Tibial nerve (tissue), 4 donors: ENCODE measurements around the gene CFAP410. TPM values are rescaled to one million over a fixed set of nuclear protein-coding genes. Genes with fewer than 3 reads are reported as not detected.
A peak's percentile ranks its signal among the peaks of the same experiment; 100 is the strongest.

Source experiments
- DNase-seq, 2 donors: peaks; one replicate each; pipeline ENCODE4 v3.0.0-alpha.2; 2019; ENCODE audit warnings: low spot score in 2 of 2
- H3K27ac ChIP-seq, 4 donors: fragments of 200-600 bp; sonication (generic) in 3 of 4; one replicate each; pipeline ENCODE4 v1.5.1; 2017 to 2019; ENCODE audit warnings: mild to moderate bottlenecking in 1 of 4
- H3K27me3 ChIP-seq, 2 donors: fragments of 200-600 bp; sonication (generic) in 1 of 2; one replicate each; pipeline versions ENCODE4 v1.5.1 to v1.6.0; 2017 to 2019
- H3K36me3 ChIP-seq, 3 donors: fragments of 200-600 bp; sonication (generic); one replicate each; pipeline ENCODE4 v1.5.1; 2018 to 2019
- H3K4me1 ChIP-seq, 4 donors: fragments of 200-600 bp; sonication (generic) in 3 of 4; one replicate each; pipeline ENCODE4 v1.5.1; 2017 to 2019
- H3K4me3 ChIP-seq, 4 donors: fragments of 200-600 bp; sonication (generic) in 3 of 4; one replicate each; pipeline ENCODE4 v1.5.1; 2017 to 2019; ENCODE audit warnings: mild to moderate bottlenecking in 1 of 4, moderate library complexity in 1 of 4
- H3K9me3 ChIP-seq, 4 donors: fragments of 200-600 bp; sonication (generic) in 3 of 4; one replicate each; pipeline ENCODE4 v1.5.1; 2017 to 2019
- CTCF ChIP-seq, 5 experiments: fragments of 200-600 bp in 3 of 5; fragments of 450-650 bp in 2 of 5; sonication (generic) in 3 of 5; IDR thresholded peaks; one replicate each; pipeline ENCODE4 v1.5.1; 2016 to 2019; ENCODE audit warnings: antibody characterized with exemption in 5 of 5, mild to moderate bottlenecking in 3 of 5, moderate library complexity in 2 of 5
- EP300 ChIP-seq, 2 donors: sonication (generic); formaldehyde crosslinking; IDR thresholded peaks; one replicate each; pipeline ENCODE4 v1.6.1; 2017; ENCODE audit warnings: antibody characterized with exemption in 2 of 2, mild to moderate bottlenecking in 1 of 2
- POLR2A ChIP-seq, 2 donors: fragments of 450-650 bp; IDR thresholded peaks; one replicate each; pipeline ENCODE4 v1.6.1; 2017; ENCODE audit warnings: antibody characterized with exemption in 2 of 2, mild to moderate bottlenecking in 2 of 2, moderate library complexity in 2 of 2
- WGBS, 2 donors: methylation state at CpG; one replicate each; pipeline ENCODE4 v1.1.5; 2018; 5-methylcytosine and 5-hydroxymethylcytosine counted together
- total RNA-seq, 4 donors: library from RNA; depleted of rRNA; stranded (reverse); fragments of >200 nt; gene quantifications; one replicate each; pipeline ENCODE4 v1.1.0, GENCODE V29; 2016

CFAP410 gene
- total RNA-seq, result 10 to 100 TPM; 38.0 to 69.8 (median 61.2) TPM

- 1% methylated on average over 32 to 34 of the region's 90 CpGs for WGBS, 2 donors
- Histone ChIP-seq H3K4me1 (peaks cover 0 to 48% (median 20%) of the 10 kb centered on the region in 4 donors), H3K36me3 (peaks cover 0 to 16% (median 0%) of the 10 kb centered on the region in 3 donors), H3K27me3 (no peaks in the 10 kb centered on the region), H3K9me3 (no peaks in the 10 kb centered on the region), H3K27ac (peak within 1 kb of the TSS; percentile 96 to 99 (median 98)), H3K4me3 (peak within 1 kb of the TSS; percentile 55 to 93 (median 86))
- peak; percentile 85 to 87 for DNase-seq
- peak; percentile 82 to 99 for TF ChIP-seq EP300 (IDR thresholded peaks at IDR 0.05)
- TF ChIP-seq CTCF (IDR thresholded peaks at IDR 0.05), result peak in 2 of 5 experiments; percentile 32 to 64
- peak; percentile 90 to 95 for TF ChIP-seq POLR2A (IDR thresholded peaks at IDR 0.05)
Observed at GRCh38 chr21:44338971-44339910, at the start of gene CFAP410. Gene CFAP410, minus strand, starts transcription at chr21:44339390. Its CDS starts 196 bp downstream, at chr21:44339194.

DNA sequence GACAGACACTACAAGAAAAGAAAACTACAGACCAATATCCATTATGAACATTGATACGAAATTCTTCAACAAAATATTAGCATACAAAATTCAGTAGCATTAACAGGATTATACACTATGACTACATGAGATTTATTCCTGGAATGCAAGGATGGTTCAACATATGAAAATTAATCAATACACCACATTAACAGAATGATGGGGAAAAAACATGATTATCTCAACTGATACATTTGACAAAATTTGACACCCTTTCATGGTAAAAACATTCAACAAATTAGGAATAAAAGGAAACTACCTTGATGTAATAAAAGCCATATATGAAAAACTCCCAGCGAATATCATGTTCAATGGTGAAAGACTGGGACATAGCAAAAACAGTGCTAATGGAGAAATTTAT lies 45.8 kb upstream of the CFAP410 start:
- Histone ChIP-seq H3K4me1 (no peaks in the 10 kb centered on the region), H3K27ac (no peak overlapping the region), H3K36me3 (peaks cover 0 to 4% (median 0%) of the 10 kb centered on the region in 3 donors), H3K27me3 (no peaks in the 10 kb centered on the region), H3K4me3 (no peak overlapping the region), H3K9me3 (peaks cover 0 to 66% (median 16%) of the 10 kb centered on the region in 4 donors)
- 69 to 76% methylated on average over 2 of the region's 2 CpGs for WGBS, 2 donors
- DNase-seq, result no peak
- TF ChIP-seq POLR2A (IDR thresholded peaks at IDR 0.05) (no peak), EP300 (IDR thresholded peaks at IDR 0.05) (no peak), CTCF (IDR thresholded peaks at IDR 0.05) (no peak)

- no peak for DNase-seq
- H3K27ac ChIP-seq, result no peak overlapping the region
- no peaks in the 10 kb centered on the region for H3K4me1 ChIP-seq
- TF ChIP-seq EP300 (IDR thresholded peaks at IDR 0.05) (no peak), POLR2A (IDR thresholded peaks at IDR 0.05) (no peak)
- H3K36me3 ChIP-seq, result peaks cover 0 to 4% (median 0%) of the 10 kb centered on the region in 3 donors
- H3K4me3 ChIP-seq, result no peak overlapping the region
- no peaks in the 10 kb centered on the region for H3K27me3 ChIP-seq
- H3K9me3 ChIP-seq, result peaks cover 0 to 48% (median 16%) of the 10 kb centered on the region in 4 donors
- WGBS, 2 donors, result 74 to 82% methylated on average over 4 of the region's 4 CpGs
Observed at GRCh38 chr21:44383216-44383615, 44.0 kb upstream of the CFAP410 start.

DNA sequence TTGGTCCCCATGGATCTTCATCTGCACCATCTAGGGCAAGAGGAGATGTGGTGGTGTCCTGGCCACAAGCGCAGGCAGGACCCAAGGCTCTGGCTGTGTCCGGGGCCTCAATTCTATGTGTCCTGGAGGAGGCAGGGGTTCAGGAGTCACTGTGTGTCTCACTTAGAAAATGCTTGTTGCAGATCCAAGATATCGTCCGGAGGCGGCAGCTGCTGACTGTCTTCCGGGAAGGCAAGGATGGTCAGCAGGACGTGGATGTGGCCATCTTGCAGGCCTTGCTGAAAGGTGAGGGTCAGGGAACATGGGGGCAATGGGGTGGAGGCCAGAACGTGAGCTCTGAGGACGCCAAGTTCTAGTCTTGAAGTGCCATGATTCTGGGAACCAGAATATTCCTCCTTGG lies 43.3 kb upstream of the CFAP410 start:
- H3K4me1 ChIP-seq, result no peaks in the 10 kb centered on the region
- no peak overlapping the region for H3K27ac ChIP-seq
- peaks cover 0 to 42% (median 16%) of the 10 kb centered on the region in 4 donors for H3K9me3 ChIP-seq
- WGBS, 2 donors, result 86 to 89% methylated on average over 8 to 9 of the region's 9 CpGs
- no peak overlapping the region for H3K4me3 ChIP-seq
- TF ChIP-seq CTCF (IDR thresholded peaks at IDR 0.05) (no peak), EP300 (IDR thresholded peaks at IDR 0.05) (no peak), POLR2A (IDR thresholded peaks at IDR 0.05) (no peak)
- H3K36me3 ChIP-seq, result peaks cover 0 to 4% (median 0%) of the 10 kb centered on the region in 3 donors
- H3K27me3 ChIP-seq, result no peaks in the 10 kb centered on the region
- no peak for DNase-seq

GRCh38 chr21:44381874-44382273 lies 42.7 kb upstream of the CFAP410 start:
- TF ChIP-seq EP300 (IDR thresholded peaks at IDR 0.05) (no peak), POLR2A (IDR thresholded peaks at IDR 0.05) (no peak), CTCF (IDR thresholded peaks at IDR 0.05) (no peak)

More at GRCh38 chr21:44381874-44382273, 42.7 kb upstream of the CFAP410 start:
- Histone ChIP-seq H3K4me3 (no peak overlapping the region), H3K9me3 (peaks cover 0 to 35% (median 14%) of the 10 kb centered on the region in 4 donors), H3K36me3 (peaks cover 0 to 4% (median 0%) of the 10 kb centered on the region in 3 donors), H3K27me3 (no peaks in the 10 kb centered on the region), H3K27ac (no peak overlapping the region), H3K4me1 (no peaks in the 10 kb centered on the region)
- DNase-seq, result no peak
